GM12878 (cell line): ENCODE measurements around the gene GALNS. TPM values are rescaled to one million over a fixed set of nuclear protein-coding genes. Genes with fewer than 3 reads are reported as not detected.

Experiments used
- ATAC-seq: fragments of 200-7000 bp; cut with Tn5 transposase; 3 replicates; pipeline ENCODE4 v1.9.1; 2020; ENCODE audit warnings: mild to moderate bottlenecking, moderate library complexity
- BruUV-seq: library from RNA; stranded (reverse); fragments of 400-500 nt; replicated peaks from 2 replicates; lab custom pipeline; 2021; lab: Mats Ljungman, UMichigan
- CTCF ChIA-PET: fragments of 300-600 bp; sonication (Branson Sonifier 250); formaldehyde crosslinking; extraction: SDS; loops from one replicate; lab custom pipeline; 2021; ENCODE audit warnings: inconsistent platforms; lab: Yijun Ruan, JAX
- POLR2A ChIA-PET: fragments of 350-600 bp; formaldehyde crosslinking; extraction: SDS; loops from one replicate; lab custom pipeline; 2021; ENCODE audit warnings: inconsistent platforms; lab: Charles Lee
- RAD21 ChIA-PET: fragments of 300-600 bp; sonication (Branson Sonifier 250); formaldehyde crosslinking; loops from one replicate; lab custom pipeline; 2023; ENCODE audit warnings: antibody characterized with exemption; ENCODE audit not compliant: unreplicated experiment; lab: Charles Lee
- SMC1A ChIA-PET: fragments of 300-600 bp; sonication (Branson Sonifier 250); formaldehyde crosslinking; loops from one replicate; lab custom pipeline; 2023; ENCODE audit not compliant: unreplicated experiment, uncharacterized antibody; lab: Charles Lee
- DNase-seq: peaks from one replicate; pipeline ENCODE4 v3.0.0-alpha.2; 2011; ENCODE audit warnings: low read depth, low spot score
- FAIRE-seq: peaks from 3 replicates; lab custom pipeline; 2011; peaks lifted over from hg19 to GRCh38; lab: Jason Lieb, UNC
- H2AFZ ChIP-seq: 2 replicates; pipeline ENCODE4 v1.6.0; 2011; ENCODE audit warnings: low read depth, low read length, control low read depth; ENCODE audit not compliant: control insufficient read depth
- H3K27ac ChIP-seq: 2 replicates; pipeline ENCODE4 v1.5.1; 2011; ENCODE audit warnings: control low read depth; ENCODE audit not compliant: control insufficient read depth, insufficient read depth
- H3K27me3 ChIP-seq, 2 experiments: replicated peaks in 1 of 2; 2 replicates each; pipeline versions ENCODE4 v1.6.0 to v1.6.1; 2011; ENCODE audit warnings: low read length in 1 of 2; ENCODE audit not compliant: control insufficient read depth in 2 of 2, insufficient read depth in 2 of 2
- H3K36me3 ChIP-seq, 2 experiments: 2 replicates each; pipeline ENCODE4 v1.5.1; 2011; ENCODE audit warnings: low read length in 1 of 2; ENCODE audit not compliant: control insufficient read depth in 2 of 2, insufficient read depth in 2 of 2
- H3K4me1 ChIP-seq: 2 replicates; pipeline ENCODE4 v1.6.1; 2011; ENCODE audit warnings: mild to moderate bottlenecking, low read length, moderate library complexity, mixed read lengths; ENCODE audit not compliant: control insufficient read depth, insufficient read depth
- H3K4me2 ChIP-seq: 2 replicates; pipeline ENCODE4 v1.6.0; 2011; ENCODE audit warnings: control low read depth; ENCODE audit not compliant: control insufficient read depth, insufficient read depth
- H3K4me3 ChIP-seq: fragments of 200-600 bp; sonication (generic); 2 replicates; pipeline ENCODE4 v1.5.1; 2016
- H3K79me2 ChIP-seq: 2 replicates; pipeline ENCODE4 v1.6.0; 2011; ENCODE audit warnings: low read length; ENCODE audit not compliant: control insufficient read depth, insufficient read depth
- H3K9ac ChIP-seq: 2 replicates; pipeline ENCODE4 v1.8.0; 2011; ENCODE audit warnings: low read length, control low read depth, mixed read lengths; ENCODE audit not compliant: control insufficient read depth, insufficient read depth
- H3K9me3 ChIP-seq: replicated peaks from 3 replicates; pipeline ENCODE4 v1.5.1; 2011; ENCODE audit warnings: mild to moderate bottlenecking, low read length; ENCODE audit not compliant: control insufficient read depth, insufficient read depth
- H4K20me1 ChIP-seq: 2 replicates; pipeline ENCODE4 v1.6.0; 2011; ENCODE audit not compliant: control insufficient read depth, insufficient read depth
- CEBPZ ChIP-seq: fragments of 150-350 bp; IDR thresholded peaks from 2 replicates; pipeline ENCODE4 v1.6.1; 2016; ENCODE audit warnings: low read depth, low read length
- HSF1 ChIP-seq: fragments of 150-350 bp; IDR thresholded peaks from 2 replicates; pipeline ENCODE4 v1.6.1; 2014; ENCODE audit warnings: mild to moderate bottlenecking, low read depth, low read length
- MYB ChIP-seq: fragments of 150-350 bp; IDR thresholded peaks from 2 replicates; pipeline ENCODE4 v1.6.1; 2014; ENCODE audit warnings: mild to moderate bottlenecking, low read depth, low read length, borderline replicate concordance
- MYC ChIP-seq: IDR thresholded peaks from 2 replicates; pipeline ENCODE4 v1.6.1; 2011; ENCODE audit warnings: mild to moderate bottlenecking, low read length, moderate library complexity, inconsistent platforms; ENCODE audit not compliant: insufficient read depth, insufficient replicate concordance, insufficient read length, severe bottlenecking
- NBN ChIP-seq: fragments of 450-650 bp; IDR thresholded peaks from 2 replicates; pipeline ENCODE4 v1.6.1; 2016
- NRF1 ChIP-seq: conservative IDR thresholded peaks from 2 replicates; pipeline ENCODE4 v1.6.1; 2011; ENCODE audit warnings: mild to moderate bottlenecking, low read depth, low read length, improper control_type of control experiment
- PAX5 ChIP-seq: IDR thresholded peaks from 2 replicates; pipeline ENCODE4 v1.6.1; 2011; ENCODE audit warnings: low read depth, low read length, borderline replicate concordance
- RUNX3 ChIP-seq: IDR thresholded peaks from 2 replicates; pipeline ENCODE4 v1.6.1; 2012; ENCODE audit warnings: low read length, inconsistent platforms
- TARDBP ChIP-seq: IDR thresholded peaks from 2 replicates; pipeline ENCODE4 v1.6.1; 2016; ENCODE audit warnings: borderline replicate concordance
- USF2 ChIP-seq: IDR thresholded peaks from 2 replicates; pipeline ENCODE4 v1.6.1; 2011; ENCODE audit warnings: low read depth, low read length, improper control_type of control experiment, borderline replicate concordance
- WGBS: methylation state at CpG from one replicate; pipeline ENCODE4 v1.1.6; 2016; ENCODE audit warnings: low lambda C conversion rate; ENCODE audit not compliant: insufficient replicate concordance, insufficient coverage; ENCODE audit errors: missing lambda C conversion rate; 5-methylcytosine and 5-hydroxymethylcytosine counted together
- in situ Hi-C: fragments of 300-500 bp; cut with MboI; formaldehyde crosslinking; loops from 9 replicates; pipeline ENCODE4 v1.14.3; 2018; ENCODE audit warnings: mixed read lengths
- intact Hi-C: fragments of 100-400 bp; cut with micrococcal nuclease; formaldehyde crosslinking; loops from one replicate; pipeline ENCODE4 v1.14.2; 2022; ENCODE audit not compliant: unreplicated experiment
- polyA plus RNA-seq, 11 experiments: library from polyadenylated mRNA; depleted of rRNA in 4 of 11; unstranded in 6 of 11; stranded (reverse) in 5 of 11; fragments of >200 nt; fragmentation: Nextera tagmentation in 4 of 11; fragmentation: Illumina TruSeq in 1 of 11; extraction: Ambion mirVana in 4 of 11; extraction: Trizol in 1 of 11; gene quantifications; 1 replicate in 1 of 11; 2 replicates in 10 of 11; pipeline versions ENCODE4 v1.2.1 to v1.2.3, GENCODE V29; 2011 to 2016; ENCODE audit warnings: inconsistent platforms in 2 of 11, missing spikeins in 2 of 11, low read depth in 1 of 11
- total RNA-seq, 4 experiments: library from RNA; depleted of rRNA in 3 of 4; stranded (reverse); fragments of >200 nt in 3 of 4; fragmentation: Illumina TruSeq in 1 of 4; extraction: Trizol in 1 of 4; gene quantifications; 2 replicates each; pipeline versions ENCODE4 v1.2.1 to v1.2.3, GENCODE V29; 2013 to 2021
- TF ChIP-seq, protein P1 (sequence below): IDR thresholded peaks from 2 replicates; pipeline ENCODE4 v1.6.1; 2012; ENCODE audit warnings: low read length, inconsistent platforms

Gene GALNS
- total and polyA plus RNA-seq, 10 of the 15 experiments (the other 5 are each of a cell fraction or from before 2014, with no cell fraction given), result 0.37 to 12.4 (median 5.3) TPM

- in situ Hi-C loops, result no loop called here
- Histone ChIP-seq H3K4me1 (no peaks in the 10 kb centered on the region), H3K27ac (no peak overlapping the region), H3K4me2 (no peak overlapping the region), H2AFZ (no peak overlapping the region), H3K79me2 (no peaks in the 10 kb centered on the region), H3K36me3 (no peaks in the 10 kb centered on the region), H3K9ac (no peak overlapping the region), H3K9me3 (no peaks in the 10 kb centered on the region), H4K20me1 (no peaks in the 10 kb centered on the region), H3K27me3 (no peaks in the 10 kb centered on the region), H3K4me3 (no peak overlapping the region)
- DNase-seq (no peak), FAIRE-seq (no peak), ATAC-seq (no peak)
- ChIA-PET CTCF (no interaction called here), SMC1A (no interaction called here), RAD21 (no interaction called here), POLR2A (no interaction called here)
- BruUV-seq, result no TSS peak
- intact Hi-C loops, result no loop called here
- no peak for TF ChIP-seq CEBPZ
- TF ChIP-seq RUNX3, result no peak
- WGBS, result 66% methylated on average over 11 of the region's 11 CpGs
Measured at GRCh38 chr16:88830258-88830657, 26.5 kb downstream of the GALNS start.

GRCh38 chr16:88828711-88829110 lies 28.0 kb downstream of the GALNS start:
- H3K9me3 ChIP-seq, result no peaks in the 10 kb centered on the region
- in situ Hi-C loops, result no loop called here
- ATAC-seq (no peak), DNase-seq (no peak), FAIRE-seq (no peak)
- RAD21 ChIA-PET, result no interaction called here
- no peak overlapping the region for H3K9ac ChIP-seq
- CTCF ChIA-PET, result no interaction called here
- H3K4me2 ChIP-seq, result no peak overlapping the region
- POLR2A ChIA-PET, result no interaction called here
- no peaks in the 10 kb centered on the region for H4K20me1 ChIP-seq
- intact Hi-C loops, result no loop called here
- H3K27ac ChIP-seq, result no peak overlapping the region
- H3K27me3 ChIP-seq, result no peaks in the 10 kb centered on the region
- no TSS peak for BruUV-seq
- SMC1A ChIA-PET, result no interaction called here
- no peaks in the 10 kb centered on the region for H3K36me3 ChIP-seq
- 74% methylated on average over 24 of the region's 24 CpGs for WGBS
- no peaks in the 10 kb centered on the region for H3K79me2 ChIP-seq
- no peaks in the 10 kb centered on the region for H3K4me1 ChIP-seq
- H2AFZ ChIP-seq, result no peak overlapping the region
- no peak overlapping the region for H3K4me3 ChIP-seq
- TF ChIP-seq HSF1 (no peak), MYB (no peak), PAX5 (no peak), NBN (no peak), MYC (no peak), USF2 (no peak), TARDBP (no peak), NRF1 (no peak)
- TF ChIP-seq, protein P1, sequence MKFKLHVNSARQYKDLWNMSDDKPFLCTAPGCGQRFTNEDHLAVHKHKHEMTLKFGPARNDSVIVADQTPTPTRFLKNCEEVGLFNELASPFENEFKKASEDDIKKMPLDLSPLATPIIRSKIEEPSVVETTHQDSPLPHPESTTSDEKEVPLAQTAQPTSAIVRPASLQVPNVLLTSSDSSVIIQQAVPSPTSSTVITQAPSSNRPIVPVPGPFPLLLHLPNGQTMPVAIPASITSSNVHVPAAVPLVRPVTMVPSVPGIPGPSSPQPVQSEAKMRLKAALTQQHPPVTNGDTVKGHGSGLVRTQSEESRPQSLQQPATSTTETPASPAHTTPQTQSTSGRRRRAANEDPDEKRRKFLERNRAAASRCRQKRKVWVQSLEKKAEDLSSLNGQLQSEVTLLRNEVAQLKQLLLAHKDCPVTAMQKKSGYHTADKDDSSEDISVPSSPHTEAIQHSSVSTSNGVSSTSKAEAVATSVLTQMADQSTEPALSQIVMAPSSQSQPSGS, result no peak
